ENCODE results near the gene CSTF3.
"Not testable (repeated sequence)": the region's sequence is repeated elsewhere in the genome, so short reads cannot be mapped to it uniquely, and the experiment has no call there.

The CSTF3 gene

DNA sequence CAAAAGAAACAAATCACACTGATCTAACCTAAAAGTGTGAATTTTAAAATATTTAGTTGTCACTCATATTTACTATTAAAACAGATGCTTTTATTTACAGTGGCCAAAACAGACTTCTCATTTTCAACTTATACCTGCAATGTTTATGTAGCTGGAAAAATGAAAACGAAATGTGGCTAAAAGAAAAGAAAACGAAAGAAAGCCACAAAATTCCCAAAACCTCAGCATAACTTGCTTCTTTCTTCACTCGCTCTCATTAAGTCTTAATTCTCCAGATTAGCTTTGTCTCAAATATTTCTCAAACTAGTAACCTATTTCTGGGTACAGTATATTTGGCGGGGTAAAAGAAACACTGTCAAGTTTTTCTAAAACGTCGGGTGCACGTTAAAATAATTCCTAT lies 693 bp downstream of the CSTF3 start:
- DNase-seq (ENCODE audit: low read depth in 3 of 3): no peak

DNA sequence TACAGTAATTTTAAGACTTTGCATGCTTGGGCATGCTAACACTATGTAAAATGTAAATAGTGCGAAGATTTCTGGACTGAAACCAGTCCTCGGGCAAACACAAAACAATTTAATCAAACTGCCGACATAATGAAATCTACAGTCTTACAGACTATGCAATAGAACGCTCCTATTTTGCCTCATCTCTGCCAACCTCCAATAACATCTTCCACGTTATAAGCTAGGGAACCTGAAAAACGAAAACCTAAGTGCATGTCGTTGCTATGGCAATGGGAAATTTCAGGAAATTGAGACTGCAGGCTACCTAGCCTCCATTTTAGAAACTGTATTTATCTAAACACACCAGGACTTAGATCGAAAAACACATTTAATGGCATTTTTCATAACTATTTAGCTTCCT lies 1.1 kb downstream of the CSTF3 start:
- no peak for DNase-seq (ENCODE audit: low read depth in 3 of 3)

DNA sequence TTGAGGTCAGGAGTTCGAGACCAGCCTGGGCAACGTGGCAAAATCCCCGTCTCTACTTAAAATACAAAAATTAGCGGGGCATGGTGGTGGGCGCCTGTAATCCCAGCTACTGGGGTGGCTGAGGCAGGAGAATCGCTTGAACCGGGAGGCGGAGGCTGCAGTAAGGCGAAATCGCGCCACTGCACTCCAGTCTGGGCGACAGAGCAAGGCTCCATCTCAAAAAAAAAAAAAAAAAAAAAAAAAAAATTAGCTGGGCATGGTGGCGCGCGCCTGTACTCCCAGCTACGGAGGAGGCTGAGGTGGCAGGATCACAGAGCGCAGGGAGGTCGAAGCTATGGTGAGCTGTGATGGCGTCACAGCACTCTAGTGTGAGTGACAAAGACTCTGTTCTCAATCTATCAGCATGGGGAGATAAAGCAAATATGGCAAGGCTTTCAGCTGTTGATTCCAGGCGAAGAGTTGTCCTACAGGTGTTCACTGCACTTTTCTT lies 1.9 kb downstream of the CSTF3 start:
- DNase-seq (ENCODE audit: low read depth in 3 of 3): not testable (repeated sequence)

DNA sequence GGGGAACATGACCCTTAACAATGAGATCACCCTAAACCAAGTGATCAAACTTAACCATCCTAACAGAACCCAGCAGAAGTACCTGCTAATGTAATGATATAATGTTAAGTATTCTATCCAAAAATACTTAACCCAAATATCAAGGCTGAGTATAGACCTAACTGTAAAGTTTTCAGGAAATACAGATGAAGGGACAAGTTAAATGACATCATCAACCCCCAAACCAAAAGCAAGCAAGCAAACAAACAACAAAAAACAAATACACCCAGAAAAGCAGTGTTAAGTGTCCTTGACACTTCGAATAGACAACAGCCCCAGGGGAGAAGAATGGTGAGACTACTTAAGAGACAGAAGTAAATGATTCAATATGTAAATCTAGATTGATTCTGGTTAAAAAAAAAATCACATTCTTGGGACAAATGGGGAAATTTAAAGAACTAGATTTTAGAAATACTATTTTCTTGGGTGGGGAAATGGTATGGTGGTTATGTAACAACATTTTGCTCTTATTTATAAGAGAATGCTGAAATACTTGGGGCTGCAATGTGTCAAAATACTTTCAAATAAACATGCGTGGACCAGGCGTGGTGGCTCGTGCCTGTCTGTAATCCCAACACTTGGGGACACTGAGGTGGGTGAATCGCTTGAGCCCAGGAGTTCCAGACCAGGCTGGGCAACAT lies 2.5 kb downstream of the CSTF3 start:
- no peak for DNase-seq (ENCODE audit: low read depth in 3 of 3)

DNA sequence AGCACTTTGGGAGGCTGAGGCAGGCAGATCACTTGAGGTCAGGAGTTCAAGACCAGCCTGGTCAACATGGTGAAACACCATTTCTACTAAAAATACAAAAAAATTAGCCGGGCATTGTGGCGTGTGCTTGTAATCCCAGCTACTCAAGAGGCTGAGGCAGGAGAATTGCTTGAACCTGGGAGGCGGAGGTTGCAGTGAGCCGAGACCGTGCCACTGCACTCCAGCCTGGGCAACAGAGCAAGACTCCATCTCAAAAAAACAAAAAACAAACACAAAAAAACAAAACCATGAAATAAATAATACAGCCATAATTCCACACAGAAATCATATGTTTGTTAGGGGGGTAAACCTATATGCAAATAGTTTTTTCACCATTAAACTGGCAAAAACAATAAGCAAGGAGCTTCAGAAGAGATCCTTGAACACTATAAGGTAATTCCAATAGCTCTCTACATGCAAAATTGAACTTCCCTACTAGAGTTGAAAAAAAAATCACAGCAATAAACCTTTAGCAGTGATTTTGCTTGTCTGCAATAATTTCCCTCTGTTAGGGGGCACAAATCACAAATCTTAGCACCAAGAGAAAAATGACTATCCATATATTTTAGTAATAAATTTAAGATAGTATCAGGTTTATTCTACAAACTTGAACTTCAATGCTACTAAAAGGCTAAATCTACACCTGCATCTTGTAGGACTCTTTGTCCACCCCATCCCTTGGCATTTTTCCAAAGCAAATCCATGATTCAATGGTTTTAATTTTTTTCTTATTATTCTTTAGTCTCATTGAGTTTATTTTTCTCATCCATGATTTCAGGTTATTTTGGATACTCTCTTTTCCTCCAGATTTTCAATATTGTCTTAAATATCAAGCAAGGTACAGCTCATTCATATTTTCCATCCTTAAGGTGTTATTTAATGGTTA lies 3.9 kb downstream of the CSTF3 start:
- no peak for DNase-seq (ENCODE audit: low read depth in 3 of 3)

DNA sequence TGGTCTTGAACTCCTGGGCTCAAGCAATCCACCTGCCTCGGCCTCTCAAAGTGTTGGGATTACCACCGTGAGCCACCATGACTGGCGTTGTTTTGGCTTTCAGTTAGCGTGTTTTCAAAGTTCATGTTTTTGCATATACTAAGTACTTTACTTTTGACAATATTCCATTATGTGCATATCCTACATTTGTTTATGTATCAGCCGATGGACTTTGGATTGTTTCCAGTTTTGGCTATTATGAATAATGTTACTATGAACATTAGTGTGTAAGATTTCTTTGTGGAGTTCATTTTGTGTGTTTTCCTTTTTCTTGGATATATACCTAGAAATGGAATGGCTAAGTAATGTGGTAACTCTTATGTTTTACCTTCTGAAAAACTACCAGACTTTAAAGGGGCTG lies 9.9 kb downstream of the CSTF3 start:
- DNase-seq (ENCODE audit: low read depth in 3 of 3): no peak

DNA sequence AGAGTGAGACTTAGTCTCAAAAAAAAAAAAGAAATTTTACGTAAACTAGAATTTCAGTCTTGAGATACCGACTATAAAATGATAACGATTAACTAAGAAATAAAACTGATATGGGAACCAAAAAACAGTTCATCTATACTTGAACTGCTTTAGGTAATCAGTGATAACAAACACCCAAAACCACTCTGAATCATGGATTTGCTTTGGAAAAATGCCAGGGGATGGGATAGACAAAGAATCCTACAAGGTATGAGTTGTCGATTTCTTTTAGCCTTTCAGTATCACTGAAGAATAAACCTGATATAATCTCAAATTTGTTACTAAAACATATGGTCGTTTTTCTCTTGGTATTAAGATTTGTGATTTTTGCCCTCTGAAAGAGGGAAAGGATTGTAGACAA lies 13.7 kb downstream of the CSTF3 start:
- no peak for DNase-seq (ENCODE audit: low read depth in 3 of 3)

DNA sequence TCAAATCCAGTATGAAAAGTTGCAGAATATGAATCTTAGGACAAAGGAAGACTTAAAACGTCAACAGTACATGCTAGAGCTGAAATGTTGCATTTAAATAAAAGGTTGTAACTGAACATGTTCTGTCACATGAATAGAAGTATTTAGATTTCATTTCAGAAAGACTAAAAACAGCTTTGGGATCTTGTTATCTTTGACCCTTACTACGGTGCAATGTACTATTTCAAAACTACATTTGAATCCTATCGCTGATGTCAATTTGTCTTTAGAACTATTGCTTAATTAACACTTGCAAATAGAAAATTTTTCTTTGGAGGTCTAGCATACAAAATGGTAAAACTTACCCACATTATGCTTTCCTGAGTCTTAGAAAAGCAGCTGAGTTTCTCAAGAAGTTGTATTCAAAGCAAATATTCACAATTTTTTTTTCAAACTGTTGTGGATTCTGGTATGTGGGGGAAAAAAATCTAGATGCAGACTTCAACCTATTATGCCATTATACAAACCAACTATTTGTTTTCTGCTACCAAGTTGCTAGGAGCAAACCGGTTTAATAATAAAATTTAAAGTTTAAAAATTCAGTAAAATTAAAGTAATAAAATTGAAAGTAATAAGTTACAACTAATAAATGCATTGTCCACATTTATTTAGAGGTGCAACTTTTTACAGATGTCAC lies 25.4 kb downstream of the CSTF3 start:
- DNase-seq (ENCODE audit: low read depth in 3 of 3): no peak

DNA sequence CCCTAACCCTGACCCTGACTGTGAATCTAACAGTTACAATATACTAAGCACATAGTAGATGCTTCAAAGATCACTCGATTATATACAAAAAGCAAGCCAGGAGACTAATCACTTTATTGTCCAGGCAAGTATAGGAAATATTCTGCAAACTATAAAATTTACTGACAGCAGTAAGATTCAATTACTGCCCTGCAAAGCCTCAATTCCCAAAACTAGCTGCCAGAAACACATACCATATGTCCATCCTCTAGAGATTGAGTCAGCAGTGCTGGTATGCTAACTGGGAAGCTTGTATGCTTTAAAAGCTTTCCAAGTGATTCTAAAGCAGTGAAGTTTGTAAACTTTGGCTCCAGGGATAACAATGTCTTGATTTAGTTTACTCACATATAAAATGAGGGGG lies 26.1 kb downstream of the CSTF3 start:
- no peak for DNase-seq (ENCODE audit: low read depth in 3 of 3)

DNA sequence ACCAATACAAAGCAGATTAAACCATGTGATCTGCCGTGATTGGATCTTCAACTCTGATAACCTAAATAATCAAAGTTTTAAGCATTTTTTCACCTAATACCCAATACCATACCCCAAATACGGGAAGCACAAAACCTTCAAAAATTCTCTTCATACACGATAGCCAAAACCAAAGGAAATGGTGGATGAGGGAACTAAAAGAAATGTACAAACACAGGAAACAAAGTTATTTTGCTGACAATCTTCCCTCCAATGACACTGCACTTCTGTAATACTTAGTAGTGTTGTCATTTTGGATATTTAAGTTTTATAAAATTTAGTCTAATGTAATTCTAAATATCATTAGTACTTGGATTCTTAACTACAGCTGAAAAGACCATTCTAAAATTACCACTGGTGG lies 27.0 kb downstream of the CSTF3 start:
- no peak for DNase-seq (ENCODE audit: low read depth in 3 of 3)

DNA sequence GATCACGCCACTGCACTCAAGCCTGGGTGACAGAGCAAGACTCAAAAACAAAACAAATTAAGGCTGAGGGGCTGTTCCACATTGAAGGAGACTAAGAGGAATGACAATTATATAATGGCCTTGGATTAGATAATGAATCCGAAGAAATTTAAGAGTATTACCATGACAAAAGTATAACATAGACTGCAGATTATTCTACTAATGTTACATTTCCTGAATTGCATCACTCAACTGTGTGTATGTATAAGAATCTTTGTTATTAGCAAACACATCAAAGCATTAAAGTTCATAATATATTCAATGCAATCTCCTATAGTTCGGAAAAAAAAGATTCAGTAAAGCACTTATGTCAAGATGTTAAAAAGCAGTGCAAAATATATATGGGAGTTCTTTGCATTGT lies 27.5 kb downstream of the CSTF3 start:
- no peak for DNase-seq (ENCODE audit: low read depth in 3 of 3)

DNA sequence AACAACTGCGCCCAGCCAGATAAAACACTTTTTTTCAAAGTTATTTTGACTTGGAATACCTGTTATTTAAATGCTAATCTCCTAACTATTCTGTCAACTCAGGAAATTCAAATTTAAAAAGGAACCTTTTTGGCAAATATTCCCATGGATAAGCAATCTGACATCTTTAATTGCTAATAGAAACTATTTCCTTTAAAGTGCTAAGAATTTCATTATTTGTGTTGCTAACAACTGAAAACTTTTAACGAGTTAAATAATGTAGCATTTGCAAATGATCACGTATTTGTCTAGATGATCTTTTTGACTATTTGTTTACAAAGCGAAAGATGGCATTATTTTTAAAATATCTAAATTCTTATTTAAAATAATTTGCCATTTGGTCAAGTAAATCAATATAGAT lies 28.8 kb downstream of the CSTF3 start:
- no peak for DNase-seq (ENCODE audit: low read depth in 3 of 3)

DNA sequence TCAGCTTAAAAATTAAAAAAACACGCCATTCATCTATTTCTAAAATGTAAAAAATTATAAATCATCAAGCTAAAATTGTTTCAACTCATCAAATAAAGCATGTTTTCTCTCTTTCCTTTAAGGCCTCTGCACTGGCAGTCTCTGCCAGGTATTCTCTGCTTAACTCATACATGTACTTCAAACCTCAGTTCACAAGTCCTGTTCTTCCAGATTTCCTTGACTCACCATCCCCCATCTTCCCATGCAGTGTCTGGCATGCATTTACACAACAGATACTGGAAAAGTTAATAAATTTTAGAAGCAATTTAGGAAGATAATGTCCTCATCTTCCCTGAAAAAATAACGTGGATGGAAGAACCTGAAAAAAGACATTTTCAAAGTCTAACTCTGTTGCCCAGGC lies 32.5 kb downstream of the CSTF3 start:
- no peak for DNase-seq (ENCODE audit: low read depth in 3 of 3)

DNA sequence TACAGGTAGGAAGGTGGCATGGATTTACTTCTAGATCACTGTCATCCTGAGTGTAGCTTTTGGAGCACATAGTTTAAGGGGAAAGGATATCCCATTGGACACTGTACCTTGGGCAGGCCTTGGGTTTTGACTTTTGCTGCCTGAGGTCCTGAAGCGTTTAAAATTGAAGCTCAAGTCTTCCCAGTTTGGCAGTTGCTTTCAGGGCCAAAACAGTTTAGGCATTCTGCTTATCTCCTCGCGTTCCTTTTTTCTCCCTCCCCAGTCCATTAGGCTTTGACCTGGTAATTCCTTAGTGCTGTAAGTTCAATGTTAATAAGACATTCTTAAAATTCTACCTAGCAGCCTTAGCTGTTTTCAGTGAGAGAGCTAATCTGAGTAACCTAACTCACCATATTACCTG lies 35.7 kb downstream of the CSTF3 start:
- no peak for DNase-seq (ENCODE audit: low read depth in 3 of 3)

DNA sequence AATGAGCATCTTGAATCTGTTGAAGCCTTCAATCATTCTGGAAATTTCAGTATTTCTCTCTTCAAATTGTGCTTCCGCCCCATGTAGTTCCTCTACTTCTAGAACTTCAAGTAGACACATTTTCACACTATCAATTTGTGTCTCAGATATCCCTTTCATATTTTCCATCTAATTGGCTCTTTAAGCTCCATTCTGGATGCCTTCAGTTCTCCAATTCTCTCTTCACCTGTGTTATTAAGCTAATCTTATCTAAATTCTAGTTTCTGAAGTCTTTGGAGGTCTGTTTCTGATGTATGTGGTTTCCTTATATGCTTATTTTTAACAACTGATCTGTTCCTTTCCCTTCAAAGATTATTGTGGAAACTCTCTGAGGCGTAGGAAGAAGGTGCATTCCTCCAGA lies 36.3 kb downstream of the CSTF3 start:
- DNase-seq (ENCODE audit: low read depth in 3 of 3): no peak

DNA sequence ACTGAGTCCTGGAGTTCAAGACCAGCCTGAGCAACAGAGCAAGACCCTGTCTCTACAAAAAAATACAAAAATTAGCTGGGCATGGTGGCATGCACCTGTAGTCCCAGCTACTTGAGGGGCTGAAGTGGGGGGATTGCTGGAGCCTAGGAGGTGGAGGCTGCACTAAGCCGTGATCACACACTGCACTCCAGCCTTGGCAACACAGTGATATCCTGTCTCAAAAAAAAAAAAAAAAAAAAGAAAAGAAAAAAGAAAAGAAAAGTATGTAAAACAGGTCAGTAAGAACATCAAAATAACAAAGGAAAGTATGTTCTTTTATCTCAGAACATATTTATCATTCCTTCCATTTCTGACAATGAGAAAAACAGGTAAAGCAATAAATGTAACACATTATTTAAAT lies 38.6 kb downstream of the CSTF3 start:
- DNase-seq (ENCODE audit: low read depth in 3 of 3): not testable (repeated sequence)

DNA sequence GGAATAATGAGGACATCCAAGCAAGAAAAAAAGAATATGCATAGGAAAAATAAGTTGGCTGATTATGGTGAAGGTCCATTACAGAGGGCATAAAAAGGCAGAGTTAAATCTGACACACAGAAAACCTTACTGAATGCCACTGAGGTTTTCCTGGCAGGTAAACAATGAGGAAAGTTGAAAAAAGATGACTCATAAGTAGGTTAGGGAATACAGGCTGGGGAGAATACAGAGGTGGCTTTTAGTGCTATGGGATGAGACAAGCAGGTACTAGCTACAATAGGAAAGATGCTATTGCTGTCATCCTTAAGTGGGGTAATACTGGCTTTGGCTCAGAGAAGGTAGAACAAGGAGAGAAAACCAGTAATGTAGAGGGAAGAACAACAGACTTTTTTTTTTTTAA lies 44.7 kb downstream of the CSTF3 start:
- DNase-seq (ENCODE audit: low read depth in 3 of 3): no peak

DNA sequence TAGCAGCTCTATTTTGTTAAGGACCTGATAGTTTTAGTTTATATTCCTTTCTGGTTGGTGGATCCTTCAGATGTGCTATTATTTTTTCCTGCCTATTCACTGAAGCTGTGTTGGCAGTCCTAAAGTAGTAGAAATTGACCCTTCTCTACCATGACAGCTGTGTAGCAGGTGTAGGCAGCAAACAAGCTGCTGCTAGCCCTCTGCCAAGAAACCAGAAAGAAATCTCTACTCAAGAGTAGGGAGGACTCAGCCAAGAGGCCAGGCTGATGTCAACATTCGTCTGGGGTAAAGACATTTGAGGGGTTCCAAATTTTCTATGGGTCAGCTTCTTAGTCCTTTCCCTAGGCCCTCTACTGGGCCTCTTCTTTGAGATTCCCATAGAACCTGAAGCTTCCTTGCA lies 51.2 kb downstream of the CSTF3 start:
- DNase-seq (ENCODE audit: low read depth in 3 of 3): no peak

DNA sequence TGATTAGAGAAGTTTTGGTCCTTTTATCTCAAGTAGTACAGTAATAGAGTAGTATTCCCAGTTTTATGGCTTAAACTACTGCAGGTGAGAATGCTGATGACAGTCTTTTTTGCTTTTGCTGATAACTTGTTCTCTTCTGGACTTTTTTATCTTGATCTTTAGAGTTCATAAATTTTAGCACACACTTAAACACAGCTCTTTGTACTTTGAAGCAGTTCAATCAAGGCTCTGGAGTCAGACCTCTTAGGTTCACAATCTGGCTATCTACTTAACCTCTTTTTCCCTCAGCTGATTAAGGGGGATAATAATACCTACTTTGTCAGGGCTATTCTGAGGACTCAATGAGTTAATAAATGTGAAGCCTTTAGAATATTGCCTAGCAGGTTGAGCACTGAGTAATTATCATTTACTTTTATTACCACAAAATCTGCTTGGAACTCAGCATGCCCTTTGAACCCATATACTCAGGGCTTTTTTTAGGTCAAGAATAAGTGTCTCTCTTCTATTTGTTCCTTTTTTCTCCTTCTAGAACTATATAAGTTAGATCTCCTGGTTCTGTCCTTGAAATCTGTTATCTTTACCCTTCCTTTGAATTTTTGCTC lies 51.9 kb downstream of the CSTF3 start:
- DNase-seq (ENCODE audit: low read depth in 3 of 3): no peak

DNA sequence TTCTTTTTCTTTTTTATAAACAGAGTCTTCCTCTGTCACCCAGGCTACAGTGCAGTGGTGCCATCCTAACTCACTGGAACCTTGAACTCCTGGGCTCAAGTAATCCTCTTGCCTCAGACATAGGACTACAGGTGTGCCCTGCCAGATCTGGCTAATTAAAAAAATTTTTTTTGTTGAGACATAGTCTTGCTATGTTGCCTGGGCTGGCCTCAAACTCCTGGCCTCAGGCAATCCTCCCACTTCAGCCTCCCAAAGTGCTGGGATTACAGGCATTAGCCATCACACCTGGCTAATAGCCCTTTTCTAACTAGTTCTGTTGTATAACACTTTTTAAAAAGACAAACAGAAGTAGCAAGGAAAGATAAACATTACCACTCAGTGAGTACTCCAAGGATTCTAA lies 57.4 kb downstream of the CSTF3 start:
- DNase-seq (ENCODE audit: low read depth in 3 of 3): no peak

DNA sequence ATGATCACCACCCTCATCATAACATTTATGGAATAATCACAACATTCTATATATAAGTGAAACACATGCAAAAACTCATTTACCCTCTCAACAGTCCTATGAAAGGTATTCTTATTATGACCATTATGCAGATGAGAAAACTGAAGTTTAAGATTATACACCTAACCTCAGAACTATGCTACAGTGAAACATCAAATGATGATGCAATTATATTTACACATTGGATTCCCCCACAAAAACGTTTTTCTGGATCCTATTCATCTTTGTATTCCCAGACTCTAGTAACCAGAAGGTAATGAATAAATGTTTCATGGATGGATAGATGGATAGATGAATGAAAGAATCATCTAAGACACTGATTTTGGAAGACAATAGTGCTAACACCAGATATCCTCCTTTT lies 67.1 kb downstream of the CSTF3 start:
- DNase-seq (ENCODE audit: low read depth in 3 of 3): no peak

DNA sequence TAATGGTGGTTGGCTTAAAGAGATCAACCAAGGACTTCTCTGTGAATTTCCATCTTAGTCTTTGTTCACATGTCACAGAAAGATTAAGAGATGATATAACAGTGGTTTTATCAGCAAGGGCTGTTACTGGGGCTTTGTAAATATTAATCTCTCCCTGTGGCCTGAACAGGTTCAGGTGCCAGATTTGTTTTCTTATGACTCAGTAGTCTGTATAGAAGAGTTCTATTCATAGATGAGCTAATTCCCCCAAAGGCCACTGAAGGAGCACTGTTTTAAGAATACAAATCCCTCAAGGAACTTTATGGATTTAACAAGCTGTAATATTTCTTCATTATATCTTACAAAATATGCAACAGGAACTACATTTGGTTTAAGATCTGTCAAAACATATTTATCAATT lies 71.5 kb downstream of the CSTF3 start:
- no peak for DNase-seq (ENCODE audit: low read depth in 3 of 3)
